VCaP (cell line): ENCODE results near the gene FBXO10.

Source experiments
- H3K27ac ChIP-seq: fragments of 450-650 bp; 2 replicates; pipeline ENCODE4 v1.5.1; 2017
- CTCF ChIP-seq: fragments of 450-650 bp; conservative IDR thresholded peaks from 2 replicates; pipeline ENCODE4 v1.5.1; 2017; ENCODE audit warnings: mild to moderate bottlenecking, moderate library complexity

The FBXO10 gene

GRCh38 chr9:37621273-37622121 is 45.3 kb upstream of the FBXO10 start:
- TF ChIP-seq CTCF = no peak
- H3K27ac ChIP-seq = no peak overlapping the region

GRCh38 chr9:37620396-37620795 is 44.2 kb upstream of the FBXO10 start:
- no peak overlapping the region for H3K27ac ChIP-seq
- no peak for TF ChIP-seq CTCF

GRCh38 chr9:37619806-37620205 is 43.6 kb upstream of the FBXO10 start:
- no peak overlapping the region for H3K27ac ChIP-seq
- no peak for TF ChIP-seq CTCF

GRCh38 chr9:37618817-37619216 is 42.6 kb upstream of the FBXO10 start:
- no peak for TF ChIP-seq CTCF
- H3K27ac ChIP-seq = no peak overlapping the region

DNA sequence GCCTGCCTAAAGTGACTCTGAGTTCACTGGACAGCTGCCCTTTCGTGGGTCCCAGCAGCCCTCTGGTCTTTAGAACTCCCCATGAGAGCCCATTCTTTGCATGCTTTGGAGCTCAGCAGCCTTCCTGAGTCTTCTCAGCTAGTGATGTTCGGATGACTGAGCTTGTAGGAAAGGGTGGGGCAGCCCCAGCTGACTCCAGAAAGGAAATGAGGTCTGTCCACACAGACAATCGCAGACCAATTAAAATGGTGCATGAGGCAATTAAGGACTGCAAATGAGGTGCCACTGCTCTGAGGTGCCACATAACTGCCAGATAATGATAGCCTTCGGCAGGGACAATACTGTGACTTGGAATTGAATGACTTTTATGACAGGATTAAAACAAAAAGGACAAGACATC is 41.7 kb upstream of the FBXO10 start:
- no peak for TF ChIP-seq CTCF

GRCh38 chr9:37617161-37617560 is 41.0 kb upstream of the FBXO10 start:
- no peak overlapping the region for H3K27ac ChIP-seq
- no peak for TF ChIP-seq CTCF

More for the DNA sequence above, 41.7 kb upstream of the FBXO10 start:
- H3K27ac ChIP-seq = no peak overlapping the region

- TF ChIP-seq CTCF = no peak
- H3K27ac ChIP-seq = no peak overlapping the region
Measured at GRCh38 chr9:37611961-37612360, 35.8 kb upstream of the FBXO10 start.
